Measurements from ENCODE around the gene CKLF.
A peak's percentile ranks its signal among the peaks of the same experiment; 100 is the strongest.
"Not testable (repeated sequence)": the region's sequence is repeated elsewhere in the genome, so short reads cannot be mapped to it uniquely, and the experiment has no call there.

Gene CKLF

DNA sequence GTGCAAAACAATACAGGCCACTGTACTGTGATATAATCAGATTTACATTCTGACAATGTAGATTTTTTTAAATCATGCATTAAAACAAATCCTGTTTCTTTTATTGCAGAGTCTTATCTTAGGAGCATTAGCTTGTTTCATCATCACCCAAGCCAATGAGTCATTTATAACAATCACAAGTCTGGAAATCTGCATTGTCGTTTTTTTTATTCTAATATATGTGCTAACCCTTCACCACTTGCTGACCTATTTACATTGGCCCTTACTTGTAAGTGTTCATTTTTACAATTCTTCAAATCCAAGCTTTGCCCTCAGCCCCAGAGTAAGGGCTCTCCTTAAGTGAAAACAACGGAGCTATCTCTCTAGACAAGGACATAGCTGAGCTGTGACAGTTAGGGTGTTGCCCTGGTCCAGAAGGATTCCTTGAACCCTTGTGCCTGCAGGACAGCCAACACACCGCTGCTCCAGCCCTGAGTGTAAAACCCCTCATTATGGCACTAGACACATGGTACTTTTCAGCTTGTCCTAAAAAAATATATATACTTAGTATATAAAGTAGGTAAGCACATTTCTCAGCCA, 17.5 kb downstream of the CKLF start:
- DNase-seq, result peak; percentile 57

DNA sequence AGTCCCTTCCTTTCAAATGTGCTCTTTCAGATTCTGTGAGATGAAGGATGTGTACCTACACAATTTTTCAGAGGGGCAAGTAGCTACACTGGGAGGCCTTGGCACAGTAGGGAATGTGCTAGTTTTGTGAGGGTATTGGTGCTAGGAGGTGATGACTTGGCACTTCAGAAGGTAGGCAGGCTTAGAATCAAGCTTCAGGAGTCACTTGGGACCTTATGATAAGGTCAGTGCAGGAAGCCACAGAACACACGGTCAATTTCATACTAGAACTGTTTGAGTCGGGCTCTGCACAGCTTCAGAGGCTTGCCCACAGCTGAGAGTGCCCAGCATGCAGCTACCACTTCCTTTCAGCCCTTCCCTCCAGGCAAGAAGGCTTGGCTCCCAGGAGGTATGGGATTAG, 20.0 kb downstream of the CKLF start:
- DNase-seq, result no peak

GRCh38 chr16:66574081-66574480, 21.7 kb downstream of the CKLF start:
- DNase-seq, result no peak

- DNase-seq, result no peak
Observed at GRCh38 chr16:66574531-66574930, 22.2 kb downstream of the CKLF start.

DNA sequence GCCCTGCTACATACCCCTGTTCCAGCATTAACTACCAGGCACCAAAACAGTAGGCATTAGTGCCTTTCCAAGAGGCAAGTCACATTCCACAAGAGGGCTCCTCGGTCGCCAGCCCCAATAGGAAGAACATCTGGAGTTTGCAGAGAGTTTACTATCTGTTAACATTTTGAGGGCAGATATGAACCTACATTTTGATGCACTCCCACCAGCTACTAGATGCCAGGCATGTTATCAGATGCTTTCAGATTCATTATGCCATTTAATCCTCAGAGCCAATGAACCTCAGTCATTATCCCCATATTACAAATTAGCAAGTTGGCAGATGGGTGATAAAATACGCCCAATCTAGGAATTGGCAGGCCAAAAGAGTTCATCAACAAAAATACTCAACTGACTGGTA, 22.7 kb downstream of the CKLF start:
- DNase-seq, result no peak

- no peak for DNase-seq
Observed at GRCh38 chr16:66576296-66576695, 23.9 kb downstream of the CKLF start.

DNA sequence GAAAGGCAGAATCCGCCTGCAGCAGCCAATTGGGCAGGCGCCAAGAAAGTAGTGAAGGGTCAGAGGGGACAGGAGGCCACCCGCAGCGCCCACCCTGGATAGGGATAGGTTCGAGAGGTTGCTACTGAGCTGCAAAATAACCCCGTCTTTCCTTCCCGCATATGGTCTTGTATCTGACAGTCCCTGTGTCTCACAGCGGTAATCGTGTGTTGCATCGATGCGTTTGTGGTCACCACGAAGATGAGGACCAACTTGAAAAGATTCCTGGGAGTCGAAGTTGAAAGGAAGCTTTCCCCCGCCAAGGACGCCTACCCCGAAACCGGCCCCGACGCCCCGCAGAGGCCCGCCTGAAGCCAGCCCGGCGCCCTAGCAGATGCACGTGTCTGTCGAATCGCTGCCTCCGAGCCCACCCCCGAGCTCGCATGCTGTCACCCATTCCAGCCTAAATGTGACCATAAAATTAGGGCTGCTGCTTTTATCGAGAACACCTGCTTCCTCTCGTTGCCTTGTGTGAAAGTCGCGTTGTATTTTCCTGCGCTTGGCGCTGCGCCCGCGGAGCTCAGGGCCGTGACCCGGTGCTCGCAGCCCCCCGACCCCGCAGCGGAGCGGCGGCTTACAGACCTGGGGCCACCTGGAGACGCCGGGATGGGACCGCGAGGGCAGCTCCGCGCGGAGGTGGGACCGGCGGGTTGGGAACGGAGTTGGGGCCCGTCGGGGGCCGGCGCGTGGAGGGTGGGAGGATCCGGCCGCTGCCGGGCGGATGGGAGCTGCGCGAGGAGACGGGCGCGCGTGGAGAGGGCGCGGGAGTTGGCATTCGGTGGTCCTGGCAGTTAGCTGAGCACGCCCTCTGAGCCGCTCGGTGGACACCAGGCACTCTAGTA, 26.5 kb downstream of the CKLF start, which contains the start of gene CMTM2:
Gene CMTM2, plus strand, starts transcription at position 813 of the 881 bp plus-strand sequence. CDS start 145 bp downstream, outside the sequence.
- DNase-seq, result no peak

DNA sequence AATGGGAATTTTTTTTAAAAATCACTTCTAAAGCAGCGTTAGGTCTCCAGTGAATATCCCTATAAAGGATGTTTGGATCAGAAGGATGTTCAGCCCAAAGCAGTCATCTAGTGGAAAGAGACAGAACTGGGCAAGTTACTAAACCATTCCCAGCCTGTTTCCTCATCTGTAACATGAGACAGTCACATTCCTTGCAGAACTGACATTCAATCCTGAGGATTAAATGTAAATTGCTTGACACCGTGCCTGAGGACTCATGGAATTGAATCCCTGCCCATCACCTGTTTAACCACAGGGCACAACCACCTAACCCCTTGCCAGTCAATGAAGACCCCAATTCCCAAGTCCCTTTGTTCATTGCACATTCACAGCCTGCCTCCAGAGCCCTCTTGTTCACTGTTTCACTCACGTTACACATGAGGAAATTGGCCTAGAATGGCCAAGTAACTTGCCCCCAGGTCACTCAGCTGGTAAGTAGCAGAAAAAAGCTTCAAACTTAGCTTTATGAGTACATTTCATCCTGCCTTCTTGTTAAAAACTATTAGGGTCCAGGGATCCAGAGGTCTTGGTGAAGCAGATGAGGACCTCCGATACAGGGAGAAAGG, 28.3 kb downstream of the CKLF start:
- DNase-seq, result no peak

DNA sequence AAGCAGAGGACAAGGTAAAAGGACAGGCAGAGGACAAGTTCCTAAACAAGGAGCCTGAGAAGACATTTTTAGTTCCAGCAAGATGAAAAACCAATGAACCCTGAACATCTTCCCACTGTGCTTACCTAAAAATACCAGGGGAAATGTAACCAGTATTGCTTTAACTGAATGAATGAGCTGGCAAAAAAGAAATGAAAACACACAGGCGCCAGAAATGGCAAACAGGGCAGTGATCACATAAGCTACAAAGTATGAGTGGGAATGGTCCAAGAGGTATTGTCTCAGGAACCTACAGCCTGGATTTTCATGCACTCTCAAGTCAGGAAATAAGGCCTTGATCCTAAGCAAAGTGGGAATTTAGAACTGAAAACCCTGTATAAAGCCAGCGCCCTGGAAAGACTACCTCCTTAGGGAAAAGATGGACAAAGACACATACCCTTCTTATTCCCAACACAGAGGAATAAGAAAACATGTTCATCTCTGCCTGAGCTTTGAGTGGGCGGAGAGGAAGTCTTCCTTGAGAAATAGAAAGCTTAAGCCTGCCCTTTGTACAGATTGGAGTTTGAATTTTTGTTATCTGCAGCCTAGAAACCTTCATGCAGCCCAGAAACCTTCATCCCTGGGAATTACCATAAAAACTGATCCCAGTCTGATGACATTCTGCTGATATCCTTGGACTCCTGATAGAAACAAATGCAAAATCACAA, 29.0 kb downstream of the CKLF start:
- DNase-seq, result peak; percentile 66

- DNase-seq, result peak; percentile 30
Observed at GRCh38 chr16:66585481-66586239, 33.3 kb downstream of the CKLF start.

DNA sequence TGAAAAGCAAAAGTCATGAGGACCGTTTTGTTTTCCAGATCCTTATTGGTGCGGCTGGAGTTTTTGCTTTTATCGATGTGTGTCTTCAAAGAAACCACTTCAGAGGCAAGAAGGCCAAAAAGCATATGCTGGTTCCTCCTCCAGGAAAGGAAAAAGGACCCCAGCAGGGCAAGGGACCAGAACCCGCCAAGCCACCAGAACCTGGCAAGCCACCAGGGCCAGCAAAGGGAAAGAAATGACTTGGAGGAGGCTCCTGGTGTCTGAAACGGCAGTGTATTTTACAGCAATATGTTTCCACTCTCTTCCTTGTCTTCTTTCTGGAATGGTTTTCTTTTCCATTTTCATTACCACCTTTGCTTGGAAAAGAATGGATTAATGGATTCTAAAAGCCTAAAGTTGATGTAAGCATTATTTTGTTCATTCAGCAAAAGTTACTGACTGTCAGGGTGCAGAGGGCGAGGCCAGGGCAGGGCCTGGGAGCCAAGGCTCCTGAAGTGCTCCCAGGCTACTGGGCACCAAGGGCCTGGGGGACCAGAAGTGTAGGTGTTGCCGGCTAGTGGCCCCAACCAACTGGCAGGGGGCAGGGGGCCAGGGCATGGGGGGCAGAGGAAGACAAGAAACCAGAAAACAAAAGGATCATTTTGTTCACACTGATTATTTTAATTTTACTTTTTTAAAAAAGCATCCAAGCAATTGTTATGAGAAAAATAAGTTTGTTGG, 35.7 kb downstream of the CKLF start:
- no peak for DNase-seq

DNA sequence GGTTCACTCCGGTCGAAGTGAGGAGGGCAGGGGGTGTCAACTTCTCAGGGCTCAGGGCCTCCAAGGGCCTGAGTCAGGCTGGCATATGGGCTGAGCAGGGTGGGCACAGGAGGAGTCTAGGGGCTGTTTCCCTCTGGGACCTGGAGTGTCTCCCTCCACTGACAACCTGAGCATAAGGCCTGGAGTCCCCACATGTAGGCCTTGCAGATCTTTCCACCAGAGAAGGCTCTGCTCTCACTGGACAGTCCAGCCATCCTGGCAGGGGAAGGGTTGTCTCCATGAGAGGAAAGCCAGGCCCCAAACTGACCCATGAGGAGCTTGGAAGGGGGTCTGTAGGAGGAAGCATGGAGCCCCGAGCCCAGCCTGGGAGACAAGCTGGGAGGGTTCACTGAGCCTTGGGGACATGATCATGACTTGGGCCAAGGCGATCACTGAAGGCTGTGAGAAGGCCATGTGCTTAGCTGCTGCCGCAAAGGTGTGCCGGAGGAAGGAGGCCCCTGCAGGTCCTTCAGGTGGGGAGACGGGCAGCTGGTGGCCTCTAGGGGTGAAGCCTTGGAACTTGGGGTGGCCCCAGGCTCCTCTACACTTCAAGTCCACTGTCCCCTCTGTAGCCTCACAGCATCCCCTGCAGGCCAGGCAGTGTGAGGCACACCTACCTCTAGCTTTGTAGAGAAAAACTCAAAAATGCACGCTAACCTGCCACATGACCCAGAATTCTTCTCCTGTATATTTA, 36.8 kb downstream of the CKLF start:
- DNase-seq, result peak; percentile 46

- DNase-seq, result peak; percentile 69
Observed at GRCh38 chr16:66590322-66590721, 37.9 kb downstream of the CKLF start.

- no peak for DNase-seq
Observed at GRCh38 chr16:66591018-66591417, 38.6 kb downstream of the CKLF start.

DNA sequence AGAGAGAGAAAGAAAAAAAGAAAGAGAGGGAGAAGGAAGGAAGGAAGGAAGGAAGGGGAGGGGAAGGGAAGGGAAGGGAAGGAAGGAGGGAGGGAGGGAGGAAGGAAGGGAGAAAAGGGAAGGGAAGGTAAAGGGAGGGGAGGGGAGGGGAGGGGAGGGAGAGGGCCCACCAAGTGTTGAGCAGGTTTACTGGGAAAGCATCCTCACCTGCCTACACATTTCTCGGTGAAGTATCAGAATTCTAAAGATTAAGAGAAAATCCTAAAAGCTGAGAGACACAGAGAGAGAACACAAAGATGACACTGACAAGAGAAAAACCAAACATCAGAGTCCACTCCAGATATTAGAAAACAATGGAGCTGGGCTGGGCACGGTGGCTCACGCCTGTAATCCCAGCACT, 39.9 kb downstream of the CKLF start:
- DNase-seq, result no peak

- no peak for DNase-seq
Observed at GRCh38 chr16:66592814-66593213, 40.4 kb downstream of the CKLF start.

GRCh38 chr16:66594739-66595138, 42.4 kb downstream of the CKLF start:
- DNase-seq, result peak; percentile 87

GRCh38 chr16:66596559-66596958, 44.2 kb downstream of the CKLF start:
- not testable (repeated sequence) for DNase-seq

DNA sequence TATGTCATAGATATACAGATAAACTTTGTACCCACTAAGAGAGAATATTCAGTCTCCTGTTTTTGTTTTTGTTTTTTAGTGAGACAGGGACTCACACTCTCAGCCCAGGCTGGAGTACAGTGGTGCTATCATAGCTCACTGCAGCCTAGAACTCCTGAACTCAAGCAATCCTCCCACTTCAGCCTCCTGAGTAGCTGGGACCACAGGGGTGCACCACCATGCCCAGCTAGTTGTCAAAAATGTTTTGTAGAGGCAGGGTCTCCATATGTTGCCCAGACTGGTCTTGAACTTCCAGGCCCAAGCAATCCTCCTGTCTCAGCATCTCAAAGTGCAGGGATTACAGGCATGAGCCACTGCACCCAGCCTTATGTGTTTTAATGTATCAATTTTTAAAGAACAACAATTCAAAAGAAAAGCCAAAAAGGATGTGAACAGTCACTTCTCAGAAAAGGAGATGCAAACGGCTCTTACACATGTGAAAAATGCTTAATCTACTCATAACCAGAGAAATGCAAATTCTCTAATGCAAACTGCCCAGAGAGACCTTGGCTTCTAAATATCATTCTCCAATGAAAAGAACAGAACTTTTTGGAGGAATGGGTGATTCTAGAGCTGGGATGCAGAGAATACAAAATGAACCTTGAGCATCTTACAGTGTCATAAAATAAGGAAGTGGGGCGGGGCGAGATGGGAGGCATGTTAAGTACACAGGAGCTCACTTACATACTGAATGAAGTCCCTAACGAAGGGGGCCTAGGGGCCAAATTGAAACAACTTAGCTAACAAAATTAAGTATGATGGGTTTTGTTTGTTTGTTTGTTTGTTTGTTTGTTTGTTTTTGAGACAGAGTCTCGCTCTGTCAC, 44.8 kb downstream of the CKLF start:
- no peak for DNase-seq

DNA sequence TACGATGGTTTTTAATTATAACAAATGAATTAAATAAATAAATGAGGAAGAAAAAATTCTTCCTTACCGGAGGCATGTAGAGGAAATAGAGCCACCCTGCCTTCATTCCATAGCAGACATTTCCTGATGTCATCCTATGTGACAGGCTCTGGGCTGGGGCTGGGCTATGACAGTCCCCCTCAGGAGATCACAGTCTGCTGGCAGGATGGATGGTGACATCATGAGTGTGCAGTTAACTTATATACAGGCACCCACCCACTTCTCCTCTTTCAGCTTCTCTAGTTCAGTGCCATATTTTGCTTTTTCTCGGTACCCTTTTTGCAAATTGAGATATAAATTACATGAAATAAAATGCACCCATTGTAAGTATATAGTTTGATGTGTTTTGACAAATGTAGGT, 45.7 kb downstream of the CKLF start:
- DNase-seq, result peak; percentile 73

All from suppressor macrophage treated with lipopolysaccharide for 4 hours (primary cell).